ENCODE measurements around the gene IFIT5.
"Not testable (repeated sequence)": the region's sequence is repeated elsewhere in the genome, so short reads cannot be mapped to it uniquely, and the experiment has no call there.

IFIT5 gene

DNA sequence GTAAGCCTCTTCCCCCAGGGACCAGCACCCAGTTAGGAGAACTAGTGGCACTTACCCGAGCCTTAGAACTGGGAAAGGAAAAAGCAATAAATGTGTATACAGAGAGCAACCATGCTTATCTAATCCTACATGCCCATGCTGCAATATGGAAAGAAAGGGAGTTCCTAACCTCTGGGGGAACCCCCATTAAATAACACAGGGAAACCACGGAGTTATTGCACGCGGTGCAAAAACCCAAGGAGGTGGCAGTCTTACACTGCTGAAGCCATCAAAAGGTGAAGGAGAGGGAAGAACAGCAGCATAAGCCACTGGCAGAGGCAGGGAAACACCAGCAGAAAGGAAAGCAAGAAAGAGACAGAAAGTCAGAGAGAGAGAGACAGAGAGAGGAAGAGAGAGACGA, 3.8 kb upstream of the IFIT5 start:
- H3K4me3 Mint-ChIP-seq, H3K36me3 Mint-ChIP-seq, H3K27ac Mint-ChIP-seq, ATAC-seq, H3K9me3 Mint-ChIP-seq, H3K27me3 Mint-ChIP-seq: not testable (repeated sequence)
- H3K4me1 Mint-ChIP-seq: peaks cover 18% of the 10 kb centered on the region

DNA sequence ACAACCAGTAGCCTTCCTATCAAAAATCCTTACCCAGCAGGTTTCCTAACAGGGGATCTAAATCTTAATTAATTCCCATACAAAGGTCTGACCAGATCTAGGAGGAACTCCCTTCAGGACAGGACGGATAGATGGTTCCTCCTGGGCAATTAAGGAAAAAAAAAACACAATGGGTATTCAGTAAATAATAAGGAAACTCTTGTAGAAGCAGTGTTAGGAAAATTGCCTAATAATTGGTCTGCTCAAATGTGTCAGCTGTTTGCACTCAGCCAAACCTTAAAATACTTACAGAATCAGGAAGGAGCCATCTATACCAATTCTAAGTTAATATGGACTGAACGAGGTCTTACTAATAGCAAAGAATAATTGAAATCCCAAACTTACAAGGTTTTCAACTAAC, 3.2 kb upstream of the IFIT5 start:
- H3K4me3 Mint-ChIP-seq, H3K27ac Mint-ChIP-seq, ATAC-seq, H3K36me3 Mint-ChIP-seq, H3K9me3 Mint-ChIP-seq, H3K27me3 Mint-ChIP-seq: not testable (repeated sequence)
- peaks cover 23% of the 10 kb centered on the region for H3K4me1 Mint-ChIP-seq

DNA sequence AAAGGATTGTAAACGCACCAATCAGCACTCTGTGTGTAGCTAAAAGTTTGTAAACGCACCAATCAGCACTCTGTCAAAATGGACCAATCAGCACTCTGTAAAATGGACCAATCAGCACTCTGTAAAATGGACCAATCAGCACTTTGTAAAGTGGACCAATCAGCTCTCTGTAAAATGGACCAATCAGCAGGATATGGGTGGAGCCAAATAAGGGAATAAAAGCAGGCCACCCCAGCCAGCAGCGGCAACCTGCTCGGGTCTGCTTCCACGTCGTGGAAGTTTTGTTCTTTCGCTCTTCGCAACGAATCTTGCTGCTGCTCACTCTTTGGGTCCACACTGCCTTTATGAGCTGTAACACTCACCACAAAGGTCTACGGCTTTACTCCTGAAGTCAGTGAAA, 2.1 kb upstream of the IFIT5 start:
- H3K27me3 Mint-ChIP-seq, H3K9me3 Mint-ChIP-seq, H3K4me3 Mint-ChIP-seq, ATAC-seq, H3K36me3 Mint-ChIP-seq, H3K27ac Mint-ChIP-seq: not testable (repeated sequence)
- peaks cover 31% of the 10 kb centered on the region for H3K4me1 Mint-ChIP-seq

DNA sequence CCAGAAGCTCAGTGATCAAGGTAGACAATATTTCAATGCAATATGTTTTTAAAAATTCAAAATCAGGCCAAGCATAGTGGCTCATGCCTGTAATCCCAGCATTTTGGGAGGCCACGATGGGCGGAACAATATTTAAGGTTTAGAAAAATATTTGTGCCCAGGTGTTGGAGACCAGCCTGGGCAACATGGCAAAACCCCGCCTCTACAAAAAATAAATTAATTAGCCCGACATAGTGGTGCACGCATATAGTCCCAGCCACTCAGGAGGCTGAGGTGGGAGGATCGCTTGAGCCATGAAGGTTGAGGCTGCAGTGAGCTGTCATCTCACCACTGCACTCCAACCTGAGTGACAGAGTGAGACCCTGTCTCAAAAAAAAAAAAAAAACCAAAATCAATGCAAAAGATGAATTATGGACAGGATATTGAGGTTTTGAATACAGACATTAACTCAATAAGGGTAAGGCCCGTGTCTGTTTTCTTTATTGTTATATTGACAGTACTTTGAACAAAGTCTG, 913 bp upstream of the IFIT5 start:
- peak overlapping the region; percentile 97 for H3K27ac Mint-ChIP-seq

DNA sequence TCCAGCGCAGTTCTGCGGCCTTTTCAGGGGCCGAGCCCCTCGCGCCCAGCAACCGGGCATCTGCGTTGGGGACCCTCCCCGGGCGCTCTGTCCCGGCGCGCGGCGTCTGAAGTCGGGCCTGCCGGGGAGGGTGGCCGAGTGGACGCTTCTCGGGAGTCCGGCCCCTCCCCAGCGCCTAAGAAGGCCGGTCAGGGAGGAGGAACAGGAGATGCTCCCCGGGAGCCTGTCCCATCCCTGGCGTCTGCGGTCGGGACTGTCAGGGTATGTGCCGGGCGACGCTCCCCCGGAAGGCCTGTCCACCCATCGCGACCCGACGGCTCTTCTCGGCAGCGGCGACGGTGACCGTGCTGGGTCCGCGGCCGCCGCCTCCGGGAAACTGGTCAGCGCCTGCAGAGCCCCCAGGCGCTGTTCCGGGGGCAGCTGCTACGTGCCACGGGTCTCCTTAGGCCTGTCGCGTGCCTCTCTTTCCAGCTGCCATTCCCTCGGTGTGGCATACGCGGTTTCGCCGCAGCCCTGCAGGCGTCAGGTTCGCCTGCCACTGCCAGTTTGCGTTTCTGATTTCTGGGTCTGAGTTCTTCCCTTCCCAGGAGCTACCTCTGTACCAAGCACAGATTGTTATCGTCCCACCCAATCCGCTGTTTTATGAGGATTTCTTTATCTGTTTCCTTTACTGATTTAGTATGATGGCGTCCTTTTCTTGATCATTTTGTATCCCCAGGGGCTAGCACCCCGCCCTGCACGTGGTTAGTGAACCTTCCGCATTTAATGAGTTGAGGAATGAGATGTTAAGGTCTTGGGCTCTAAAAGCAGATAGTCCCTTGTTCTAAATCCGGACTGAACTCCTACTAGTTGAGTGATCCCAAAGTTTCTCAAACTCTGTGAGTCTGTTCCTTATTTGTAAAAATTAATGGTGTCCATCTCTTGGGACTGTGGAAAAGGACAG, 782 bp downstream of the IFIT5 start:
- Mint-ChIP-seq H3K4me3 (peak overlapping the region; percentile 96), H3K27ac (peak overlapping the region; percentile 97), H3K4me1 (peaks cover 44% of the 10 kb centered on the region), H3K36me3 (peaks cover 6% of the 10 kb centered on the region), H3K9me3 (no peaks in the 10 kb centered on the region), H3K27me3 (no peaks in the 10 kb centered on the region)
- ATAC-seq: peak; percentile 75

More for the DNA sequence above, 913 bp upstream of the IFIT5 start:
- Mint-ChIP-seq H3K9me3 (no peaks in the 10 kb centered on the region), H3K4me1 (peaks cover 42% of the 10 kb centered on the region), H3K36me3 (peaks cover 6% of the 10 kb centered on the region), H3K4me3 (peak overlapping the region; percentile 96), H3K27me3 (no peaks in the 10 kb centered on the region)
- no peak for ATAC-seq

DNA sequence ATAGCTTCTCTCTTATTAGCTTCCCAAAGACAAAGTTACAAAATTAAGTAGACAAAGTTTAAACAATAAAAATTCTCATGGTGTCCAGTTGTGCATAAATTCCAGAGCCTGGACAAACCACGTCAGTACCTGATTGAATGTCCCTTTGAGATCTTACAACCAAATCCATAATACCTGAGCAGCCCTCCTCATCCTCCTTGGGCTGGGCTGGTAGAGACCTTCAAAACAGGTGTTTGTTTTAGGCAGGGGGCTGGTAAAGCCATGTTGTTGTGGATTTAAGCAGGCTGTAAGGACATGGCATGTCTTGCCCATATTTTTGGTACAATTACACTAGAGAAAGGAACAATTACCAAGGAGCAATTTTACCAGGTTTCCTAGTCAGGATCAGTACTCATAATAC, 2.1 kb downstream of the IFIT5 start:
- H3K27ac Mint-ChIP-seq: peak overlapping the region; percentile 97
- ATAC-seq: no peak
- no peaks in the 10 kb centered on the region for H3K27me3 Mint-ChIP-seq
- no peaks in the 10 kb centered on the region for H3K36me3 Mint-ChIP-seq
- H3K4me3 Mint-ChIP-seq: no peak overlapping the region
- H3K4me1 Mint-ChIP-seq: peaks cover 37% of the 10 kb centered on the region
- H3K9me3 Mint-ChIP-seq: no peaks in the 10 kb centered on the region

GRCh38 chr10:89419548-89419947, 5.2 kb downstream of the IFIT5 start:
- no peak overlapping the region for H3K27ac Mint-ChIP-seq
- H3K9me3 Mint-ChIP-seq: no peaks in the 10 kb centered on the region
- H3K4me1 Mint-ChIP-seq: peaks cover 37% of the 10 kb centered on the region
- ATAC-seq: no peak
- H3K36me3 Mint-ChIP-seq: no peaks in the 10 kb centered on the region
- H3K27me3 Mint-ChIP-seq: no peaks in the 10 kb centered on the region
- H3K4me3 Mint-ChIP-seq: no peak overlapping the region

GRCh38 chr10:89421018-89421476, 6.7 kb downstream of the IFIT5 start:
- H3K27me3 Mint-ChIP-seq: no peaks in the 10 kb centered on the region
- H3K9me3 Mint-ChIP-seq: no peaks in the 10 kb centered on the region
- no peaks in the 10 kb centered on the region for H3K36me3 Mint-ChIP-seq
- no peak for ATAC-seq
- no peak overlapping the region for H3K4me3 Mint-ChIP-seq
- H3K27ac Mint-ChIP-seq: no peak overlapping the region
- H3K4me1 Mint-ChIP-seq: peaks cover 27% of the 10 kb centered on the region

GRCh38 chr10:89425000-89425399, 10.6 kb downstream of the IFIT5 start:
- peaks cover 6% of the 10 kb centered on the region for H3K4me1 Mint-ChIP-seq
- no peaks in the 10 kb centered on the region for H3K9me3 Mint-ChIP-seq
- no peaks in the 10 kb centered on the region for H3K27me3 Mint-ChIP-seq
- ATAC-seq: no peak
- H3K4me3 Mint-ChIP-seq: no peak overlapping the region
- no peaks in the 10 kb centered on the region for H3K36me3 Mint-ChIP-seq
- H3K27ac Mint-ChIP-seq: no peak overlapping the region

GRCh38 chr10:89426230-89426868, 12.0 kb downstream of the IFIT5 start:
- Mint-ChIP-seq H3K27ac (no peak overlapping the region), H3K9me3 (no peaks in the 10 kb centered on the region), H3K4me1 (peaks cover 6% of the 10 kb centered on the region), H3K4me3 (no peak overlapping the region), H3K36me3 (no peaks in the 10 kb centered on the region), H3K27me3 (no peaks in the 10 kb centered on the region)
- no peak for ATAC-seq

DNA sequence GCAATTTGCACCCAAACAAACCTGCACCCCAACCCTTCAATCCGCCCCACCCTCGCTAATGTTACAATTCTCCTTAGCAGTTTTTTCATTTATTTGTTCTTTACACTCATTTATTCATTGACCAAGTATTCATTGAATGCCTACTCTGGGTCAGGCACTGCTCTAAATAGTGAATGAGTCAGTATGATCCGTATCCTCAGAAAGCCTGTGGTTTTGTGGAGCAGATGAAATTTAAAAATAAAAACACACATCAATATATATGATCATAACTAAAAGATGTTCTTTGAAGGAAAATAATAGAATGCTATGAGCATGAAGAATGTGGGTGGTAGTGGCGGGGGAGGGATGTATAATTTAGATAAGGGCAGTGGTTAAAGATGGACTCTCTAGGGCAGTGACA, 13.3 kb downstream of the IFIT5 start:
- H3K4me3 Mint-ChIP-seq: no peak overlapping the region
- no peaks in the 10 kb centered on the region for H3K27me3 Mint-ChIP-seq
- peaks cover 6% of the 10 kb centered on the region for H3K4me1 Mint-ChIP-seq
- no peak for ATAC-seq
- no peaks in the 10 kb centered on the region for H3K9me3 Mint-ChIP-seq
- no peak overlapping the region for H3K27ac Mint-ChIP-seq
- H3K36me3 Mint-ChIP-seq: no peaks in the 10 kb centered on the region

DNA sequence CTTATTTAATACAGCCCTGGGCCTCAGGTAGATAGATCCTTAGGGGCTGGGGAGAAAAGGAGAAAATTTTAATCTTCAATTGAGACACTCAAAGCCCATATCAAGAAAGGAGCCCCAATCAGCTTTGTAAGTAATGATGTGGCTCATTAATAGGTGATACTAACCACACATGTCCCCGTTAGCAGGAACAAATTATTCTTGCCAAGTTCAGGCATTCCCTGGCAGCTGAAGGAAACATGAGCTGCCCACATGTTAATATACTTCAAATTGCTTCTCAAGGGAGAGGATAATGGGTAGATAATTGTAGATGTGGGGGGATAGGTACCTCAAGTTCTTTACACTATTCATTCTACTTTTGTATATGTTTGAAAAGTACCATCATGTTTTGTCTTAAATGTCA, 14.5 kb downstream of the IFIT5 start:
- H3K27me3 Mint-ChIP-seq: no peaks in the 10 kb centered on the region

GRCh38 chr10:89431977-89432376, 17.6 kb downstream of the IFIT5 start:
- no peaks in the 10 kb centered on the region for H3K9me3 Mint-ChIP-seq
- no peak overlapping the region for H3K4me3 Mint-ChIP-seq
- H3K4me1 Mint-ChIP-seq: no peaks in the 10 kb centered on the region
- no peak overlapping the region for H3K27ac Mint-ChIP-seq
- no peaks in the 10 kb centered on the region for H3K36me3 Mint-ChIP-seq
- ATAC-seq: no peak
- peaks cover 22% of the 10 kb centered on the region for H3K27me3 Mint-ChIP-seq

More for the DNA sequence above, 14.5 kb downstream of the IFIT5 start:
- Mint-ChIP-seq H3K27ac (no peak overlapping the region), H3K4me3 (no peak overlapping the region), H3K9me3 (no peaks in the 10 kb centered on the region), H3K4me1 (no peaks in the 10 kb centered on the region), H3K36me3 (no peaks in the 10 kb centered on the region)
- no peak for ATAC-seq

DNA sequence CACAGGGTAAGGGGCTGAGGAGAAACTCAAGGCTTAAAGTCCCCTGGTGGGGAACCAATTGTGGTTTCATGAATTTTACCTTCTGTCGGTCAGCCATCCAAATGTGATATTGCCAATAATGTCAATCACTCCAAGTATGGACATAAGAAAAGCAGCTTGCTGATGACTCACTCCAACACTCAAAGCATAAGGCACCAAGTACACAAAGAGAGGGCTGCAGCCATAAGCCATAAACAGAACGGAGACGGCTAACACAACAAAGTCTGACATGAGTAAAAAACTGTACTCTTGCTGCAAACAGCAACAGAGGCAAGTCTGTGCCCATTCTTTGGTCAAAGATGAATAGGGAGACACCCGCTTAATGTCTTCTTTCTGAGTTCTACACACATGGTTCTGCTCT, 24.2 kb downstream of the IFIT5 start:
- Mint-ChIP-seq H3K36me3 (no peaks in the 10 kb centered on the region), H3K4me3 (no peak overlapping the region), H3K9me3 (no peaks in the 10 kb centered on the region), H3K27ac (no peak overlapping the region), H3K4me1 (no peaks in the 10 kb centered on the region), H3K27me3 (peaks cover 33% of the 10 kb centered on the region)
- no peak for ATAC-seq

DNA sequence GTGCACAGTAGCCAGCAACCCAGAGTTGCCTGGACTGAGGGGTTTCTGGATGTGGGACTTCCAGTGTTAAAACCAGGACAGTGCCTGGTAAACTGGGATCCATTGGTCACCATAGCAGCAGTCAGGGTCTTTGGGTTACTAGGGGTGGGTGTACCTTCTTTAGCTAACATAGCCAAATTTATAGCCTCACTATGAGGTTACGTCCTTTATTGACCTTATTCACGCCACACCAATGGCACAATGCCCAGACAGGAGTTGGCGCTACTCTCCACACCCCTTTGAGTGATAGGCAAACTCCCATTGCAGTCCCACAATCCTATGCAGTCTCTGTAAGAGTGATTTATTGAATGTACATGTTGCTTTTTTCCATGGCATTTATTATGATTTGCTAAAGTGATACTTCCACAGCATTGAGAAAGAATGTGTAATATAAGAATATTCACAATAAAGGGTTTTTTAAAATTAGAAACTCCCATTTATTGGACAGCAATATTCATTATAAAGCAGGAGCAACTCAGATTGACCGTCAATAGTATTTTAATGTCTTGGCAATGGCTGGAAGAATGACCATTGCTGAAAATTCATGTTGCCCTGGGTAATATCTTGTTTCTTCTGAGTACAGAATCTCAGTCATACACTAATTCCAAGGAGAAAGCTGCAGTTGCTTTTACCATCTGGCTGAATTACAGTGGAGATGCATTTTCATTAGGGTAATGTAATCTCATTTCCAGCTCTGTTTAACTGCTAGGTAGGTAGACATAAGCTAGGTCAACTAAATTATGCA, 26.1 kb downstream of the IFIT5 start:
- Mint-ChIP-seq H3K27ac (no peak overlapping the region), H3K9me3 (no peaks in the 10 kb centered on the region), H3K4me1 (no peaks in the 10 kb centered on the region), H3K36me3 (no peaks in the 10 kb centered on the region), H3K4me3 (no peak overlapping the region), H3K27me3 (peaks cover 30% of the 10 kb centered on the region)
- no peak for ATAC-seq
